ENCODE measurements around the gene PHB1.

DNA sequence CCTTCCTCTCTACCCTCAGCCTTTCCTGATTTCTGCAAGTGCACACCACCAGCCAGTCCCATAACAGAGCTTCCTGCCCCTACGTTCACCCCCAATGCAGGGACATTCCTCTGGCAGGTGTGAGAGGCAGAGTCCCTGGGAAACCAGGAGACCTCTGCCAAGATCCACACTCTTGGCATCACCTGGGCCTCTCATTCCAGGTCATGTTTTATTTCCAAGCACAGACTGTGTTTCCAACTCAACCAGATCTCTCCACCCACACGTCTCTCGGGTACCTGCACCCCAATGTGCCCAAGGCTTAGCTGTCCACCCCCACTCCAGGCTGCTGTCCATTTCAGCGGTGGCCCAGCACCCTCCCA is 21.0 kb upstream of the PHB1 start:
- no peak for TF ChIP-seq FOSL2 (IDR thresholded peaks at IDR 0.05; ENCODE audit: borderline replicate concordance, low read depth)
- TF ChIP-seq YY1 (IDR thresholded peaks at IDR 0.05; ENCODE audit: low read depth), result no peak

Data from SK-N-SH (cell line).